ENCODE results near the gene OR1N2.

GRCh38 chr9:122538757-122539156 is 14.2 kb upstream of the OR1N2 start:
- TF ChIP-seq CTCF (conservative IDR thresholded peaks at IDR 0.05; ENCODE audit: low read depth, low read length): no peak
- no peak for TF ChIP-seq POLR2A (IDR thresholded peaks at IDR 0.05; ENCODE audit: low read depth, low read length)
- no peak for TF ChIP-seq USF2 (IDR thresholded peaks at IDR 0.05; ENCODE audit: low read depth, low read length)
- no peak for TF ChIP-seq MAFK (IDR thresholded peaks at IDR 0.05; ENCODE audit: low read depth, low read length)
- TF ChIP-seq MAZ (IDR thresholded peaks at IDR 0.05; ENCODE audit: borderline replicate concordance, low read depth, low read length): no peak
- TF ChIP-seq CEBPB (IDR thresholded peaks at IDR 0.05; ENCODE audit: low read depth, low read length): peak; percentile 33; the same call in 1 of the 2 replicates
- TF ChIP-seq BHLHE40 (IDR thresholded peaks at IDR 0.05; ENCODE audit: low read depth, low read length): no peak
